ENCODE results near the gene TRIO.

The TRIO gene

DNA sequence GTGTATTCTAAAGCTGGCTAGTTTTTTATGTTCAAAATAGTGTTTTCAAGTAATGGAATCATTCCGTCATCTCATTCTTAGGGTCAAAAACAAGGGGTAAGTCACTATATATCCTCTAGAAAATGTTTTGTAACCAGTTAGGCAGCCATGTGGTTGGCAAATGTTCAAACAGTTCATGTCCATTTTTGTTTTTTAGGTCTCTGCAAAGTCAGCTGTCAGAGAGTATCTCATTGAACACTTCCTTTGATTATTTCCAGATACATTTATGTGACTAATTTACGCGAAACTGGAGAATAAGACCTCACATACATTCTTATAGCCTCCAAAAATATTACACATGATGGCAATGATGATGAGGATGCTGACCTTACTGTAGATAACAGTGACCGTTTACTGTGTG lies 50.4 kb downstream of the TRIO start:
- Histone ChIP-seq H3K9me3 (replicated peaks in 1 of 2; ENCODE audit: control insufficient read depth in 2 of 2, insufficient read depth in 1 of 2, low read depth in 1 of 2, low read length in 2 of 2) (peaks cover 0 to 5% of the 10 kb centered on the region in 2 donors), H2BK120ac (ENCODE audit: low read depth, low read length) (no peak overlapping the region), H2BK5ac (ENCODE audit: low read length) (no peak overlapping the region), H3K4me3 (ENCODE audit: low read length in 2 of 2) (no peak overlapping the region), H3K27ac (replicated peaks; ENCODE audit: low read length) (no peak overlapping the region), H3K79me1 (ENCODE audit: low read depth, low read length) (no peaks in the 10 kb centered on the region), H2BK12ac (ENCODE audit: low read length) (no peak overlapping the region), H3K18ac (ENCODE audit: low read length) (no peak overlapping the region), H3K4me2 (ENCODE audit: insufficient read depth, low read length, poor library complexity, severe bottlenecking) (no peak overlapping the region), H4K8ac (ENCODE audit: low read depth, low read length) (no peak overlapping the region), H3K23ac (ENCODE audit: low read depth, low read length, poor library complexity) (no peak overlapping the region), H3K4ac (ENCODE audit: low read length) (no peak overlapping the region), H2BK15ac (ENCODE audit: low read length) (no peak overlapping the region), H4K91ac (ENCODE audit: low read depth, low read length, poor library complexity) (no peak overlapping the region), H2AK5ac (ENCODE audit: low read depth, low read length) (no peak overlapping the region), H3K27me3 (ENCODE audit: control insufficient read depth in 3 of 3, insufficient read depth in 3 of 3, low read depth in 1 of 3, low read length in 3 of 3) (no peaks in the 10 kb centered on the region), H3K4me1 (ENCODE audit: control insufficient read depth in 2 of 2, insufficient read depth in 1 of 2, low read depth in 1 of 2, low read length in 2 of 2) (peaks cover 6 to 9% of the 10 kb centered on the region in 2 donors), H3K9ac (ENCODE audit: low read depth, low read length, poor library complexity) (no peak overlapping the region), H3K36me3 (replicated peaks in 1 of 2; ENCODE audit: control insufficient read depth in 2 of 2, insufficient read depth in 2 of 2, low read length in 2 of 2) (no peaks in the 10 kb centered on the region), H3K14ac (ENCODE audit: low read length) (no peak overlapping the region), H2AFZ (ENCODE audit: low read length) (no peak overlapping the region)
- no peak for DNase-seq (ENCODE audit: low spot score)
- WGBS, 2 donors (ENCODE audit: extremely low coverage in 2 of 2, insufficient read length in 2 of 2, insufficient replicate concordance in 1 of 2) = no CpG with 5 or more reads among the region's 4 CpGs

DNA sequence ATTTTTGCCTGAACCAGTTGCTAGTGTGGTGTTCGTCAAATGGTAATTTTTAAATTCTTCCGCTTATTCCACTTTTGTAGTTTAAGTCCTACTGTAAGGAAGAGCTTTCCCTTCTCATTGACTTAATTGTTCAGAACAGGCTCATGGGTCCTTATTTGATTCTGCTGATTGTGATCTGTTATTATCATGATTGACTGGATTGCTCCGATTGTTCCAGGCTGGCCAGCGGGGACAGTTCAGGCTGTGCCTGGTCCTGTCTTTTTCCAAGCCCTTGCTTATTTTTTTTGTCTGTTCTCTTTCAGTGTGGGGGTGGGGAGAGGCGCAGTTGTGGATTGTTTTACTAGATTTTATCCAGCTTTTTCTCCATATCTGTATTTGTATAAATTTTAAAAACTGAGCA lies 52.4 kb downstream of the TRIO start:
- no peak overlapping the region for H2BK12ac ChIP-seq (ENCODE audit: low read length)
- H3K9ac ChIP-seq (ENCODE audit: low read depth, low read length, poor library complexity) = no peak overlapping the region
- no peak overlapping the region for H2AK5ac ChIP-seq (ENCODE audit: low read depth, low read length)
- H3K4ac ChIP-seq (ENCODE audit: low read length) = no peak overlapping the region
- no peak overlapping the region for H3K4me3 ChIP-seq (ENCODE audit: low read length in 2 of 2)
- H3K23ac ChIP-seq (ENCODE audit: low read depth, low read length, poor library complexity) = no peak overlapping the region
- H2BK5ac ChIP-seq (ENCODE audit: low read length) = no peak overlapping the region
- DNase-seq (ENCODE audit: low spot score) = no peak
- peaks cover 4 to 7% of the 10 kb centered on the region in 2 donors for H3K4me1 ChIP-seq (ENCODE audit: control insufficient read depth in 2 of 2, insufficient read depth in 1 of 2, low read depth in 1 of 2, low read length in 2 of 2)
- H3K27me3 ChIP-seq (ENCODE audit: control insufficient read depth in 3 of 3, insufficient read depth in 3 of 3, low read depth in 1 of 3, low read length in 3 of 3) = no peaks in the 10 kb centered on the region
- no peak overlapping the region for H4K8ac ChIP-seq (ENCODE audit: low read depth, low read length)
- peaks cover 0 to 7% of the 10 kb centered on the region in 2 donors for H3K9me3 ChIP-seq (replicated peaks in 1 of 2; ENCODE audit: control insufficient read depth in 2 of 2, insufficient read depth in 1 of 2, low read depth in 1 of 2, low read length in 2 of 2)
- H4K91ac ChIP-seq (ENCODE audit: low read depth, low read length, poor library complexity) = no peak overlapping the region
- no peak overlapping the region for H3K27ac ChIP-seq (replicated peaks; ENCODE audit: low read length)
- H3K18ac ChIP-seq (ENCODE audit: low read length) = no peak overlapping the region
- H3K14ac ChIP-seq (ENCODE audit: low read length) = no peak overlapping the region
- H3K4me2 ChIP-seq (ENCODE audit: insufficient read depth, low read length, poor library complexity, severe bottlenecking) = no peak overlapping the region
- H3K79me1 ChIP-seq (ENCODE audit: low read depth, low read length) = peaks cover 3% of the 10 kb centered on the region
- no CpG with 5 or more reads among the region's 5 CpGs for WGBS, 2 donors (ENCODE audit: extremely low coverage in 2 of 2, insufficient read length in 2 of 2, insufficient replicate concordance in 1 of 2)
- H2AFZ ChIP-seq (ENCODE audit: low read length) = no peak overlapping the region
- no peak overlapping the region for H2BK15ac ChIP-seq (ENCODE audit: low read length)
- no peaks in the 10 kb centered on the region for H3K36me3 ChIP-seq (replicated peaks in 1 of 2; ENCODE audit: control insufficient read depth in 2 of 2, insufficient read depth in 2 of 2, low read length in 2 of 2)
- H2BK120ac ChIP-seq (ENCODE audit: low read depth, low read length) = no peak overlapping the region

DNA sequence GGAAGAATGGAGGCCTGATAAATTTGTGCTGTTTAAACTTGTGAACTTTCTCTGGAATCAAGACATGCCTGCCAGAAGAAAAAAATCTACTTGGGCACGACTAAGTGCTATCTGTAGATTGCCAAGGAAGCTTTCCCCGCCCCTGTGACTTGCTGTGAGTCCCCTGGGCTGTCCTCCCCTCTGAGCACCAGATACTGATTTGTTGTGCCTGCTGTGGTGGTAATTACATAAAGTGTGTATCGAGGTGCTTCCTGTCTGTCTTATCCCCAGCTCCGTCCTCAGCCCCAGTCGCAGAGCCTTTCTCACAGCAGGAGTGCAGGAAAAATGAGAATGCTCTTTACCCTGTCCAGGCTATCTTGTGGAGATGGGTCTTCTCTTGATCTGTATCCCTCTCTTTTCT lies 53.9 kb downstream of the TRIO start:
- no peak overlapping the region for H2BK15ac ChIP-seq (ENCODE audit: low read length)
- H3K9ac ChIP-seq (ENCODE audit: low read depth, low read length, poor library complexity) = no peak overlapping the region
- no CpG with 5 or more reads among the region's 5 CpGs for WGBS, 2 donors (ENCODE audit: extremely low coverage in 2 of 2, insufficient read length in 2 of 2, insufficient replicate concordance in 1 of 2)
- no peak overlapping the region for H3K4ac ChIP-seq (ENCODE audit: low read length)
- H3K27ac ChIP-seq (replicated peaks; ENCODE audit: low read length) = no peak overlapping the region
- no peak overlapping the region for H4K91ac ChIP-seq (ENCODE audit: low read depth, low read length, poor library complexity)
- no peak overlapping the region for H3K23ac ChIP-seq (ENCODE audit: low read depth, low read length, poor library complexity)
- H3K18ac ChIP-seq (ENCODE audit: low read length) = no peak overlapping the region
- H3K36me3 ChIP-seq (replicated peaks in 1 of 2; ENCODE audit: control insufficient read depth in 2 of 2, insufficient read depth in 2 of 2, low read length in 2 of 2) = no peaks in the 10 kb centered on the region
- no peak overlapping the region for H3K4me2 ChIP-seq (ENCODE audit: insufficient read depth, low read length, poor library complexity, severe bottlenecking)
- H3K9me3 ChIP-seq (replicated peaks in 1 of 2; ENCODE audit: control insufficient read depth in 2 of 2, insufficient read depth in 1 of 2, low read depth in 1 of 2, low read length in 2 of 2) = peaks cover 0 to 7% of the 10 kb centered on the region in 2 donors
- peaks cover 3% of the 10 kb centered on the region for H3K79me1 ChIP-seq (ENCODE audit: low read depth, low read length)
- H2AFZ ChIP-seq (ENCODE audit: low read length) = no peak overlapping the region
- H2AK5ac ChIP-seq (ENCODE audit: low read depth, low read length) = no peak overlapping the region
- H3K27me3 ChIP-seq (ENCODE audit: control insufficient read depth in 3 of 3, insufficient read depth in 3 of 3, low read depth in 1 of 3, low read length in 3 of 3) = no peaks in the 10 kb centered on the region
- peaks cover 3 to 7% of the 10 kb centered on the region in 2 donors for H3K4me1 ChIP-seq (ENCODE audit: control insufficient read depth in 2 of 2, insufficient read depth in 1 of 2, low read depth in 1 of 2, low read length in 2 of 2)
- no peak overlapping the region for H4K8ac ChIP-seq (ENCODE audit: low read depth, low read length)
- no peak overlapping the region for H2BK120ac ChIP-seq (ENCODE audit: low read depth, low read length)
- no peak overlapping the region for H2BK12ac ChIP-seq (ENCODE audit: low read length)
- no peak overlapping the region for H3K4me3 ChIP-seq (ENCODE audit: low read length in 2 of 2)
- H2BK5ac ChIP-seq (ENCODE audit: low read length) = no peak overlapping the region
- no peak overlapping the region for H3K14ac ChIP-seq (ENCODE audit: low read length)
- no peak for DNase-seq (ENCODE audit: low spot score)

DNA sequence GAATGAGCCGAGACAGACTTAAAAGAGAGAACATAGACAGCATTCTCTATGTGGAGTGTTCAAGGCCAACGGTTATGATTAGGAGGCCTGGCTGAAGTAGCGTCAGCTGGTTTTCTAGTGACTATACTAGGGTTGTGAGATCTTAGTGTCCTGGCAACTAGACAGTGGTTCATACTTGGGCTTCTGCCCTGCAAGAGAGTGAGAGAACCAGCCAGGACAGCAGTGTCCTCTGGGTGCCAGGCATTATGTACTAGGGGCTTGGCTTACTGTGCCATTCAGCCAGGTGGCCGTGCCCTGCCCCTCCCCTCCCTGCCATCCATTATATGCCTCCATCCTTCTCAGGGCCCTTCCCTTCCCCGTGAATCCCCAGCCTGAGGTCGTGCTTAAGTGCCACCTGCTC lies 56.8 kb downstream of the TRIO start:
- no peak overlapping the region for H2BK120ac ChIP-seq (ENCODE audit: low read depth, low read length)
- no peak overlapping the region for H3K4ac ChIP-seq (ENCODE audit: low read length)
- no peak for DNase-seq (ENCODE audit: low spot score)
- no peaks in the 10 kb centered on the region for H3K27me3 ChIP-seq (ENCODE audit: control insufficient read depth in 3 of 3, insufficient read depth in 3 of 3, low read depth in 1 of 3, low read length in 3 of 3)
- no peaks in the 10 kb centered on the region for H3K36me3 ChIP-seq (replicated peaks in 1 of 2; ENCODE audit: control insufficient read depth in 2 of 2, insufficient read depth in 2 of 2, low read length in 2 of 2)
- H3K14ac ChIP-seq (ENCODE audit: low read length) = no peak overlapping the region
- H4K8ac ChIP-seq (ENCODE audit: low read depth, low read length) = no peak overlapping the region
- H3K9ac ChIP-seq (ENCODE audit: low read depth, low read length, poor library complexity) = no peak overlapping the region
- no peak overlapping the region for H3K27ac ChIP-seq (replicated peaks; ENCODE audit: low read length)
- H4K91ac ChIP-seq (ENCODE audit: low read depth, low read length, poor library complexity) = no peak overlapping the region
- no CpG with 5 or more reads among the region's 6 CpGs for WGBS, 2 donors (ENCODE audit: extremely low coverage in 2 of 2, insufficient read length in 2 of 2, insufficient replicate concordance in 1 of 2)
- H2AFZ ChIP-seq (ENCODE audit: low read length) = no peak overlapping the region
- H2AK5ac ChIP-seq (ENCODE audit: low read depth, low read length) = no peak overlapping the region
- H3K9me3 ChIP-seq (replicated peaks in 1 of 2; ENCODE audit: control insufficient read depth in 2 of 2, insufficient read depth in 1 of 2, low read depth in 1 of 2, low read length in 2 of 2) = peaks cover 0 to 7% of the 10 kb centered on the region in 2 donors
- peaks cover 9% of the 10 kb centered on the region for H3K79me1 ChIP-seq (ENCODE audit: low read depth, low read length)
- H2BK12ac ChIP-seq (ENCODE audit: low read length) = no peak overlapping the region
- H2BK15ac ChIP-seq (ENCODE audit: low read length) = no peak overlapping the region
- no peak overlapping the region for H2BK5ac ChIP-seq (ENCODE audit: low read length)
- H3K4me1 ChIP-seq (ENCODE audit: control insufficient read depth in 2 of 2, insufficient read depth in 1 of 2, low read depth in 1 of 2, low read length in 2 of 2) = peaks cover 16 to 17% of the 10 kb centered on the region in 2 donors
- peak overlapping the region in 1 of 2 donors; percentile 44 for H3K4me3 ChIP-seq (ENCODE audit: low read length in 2 of 2)
- H3K4me2 ChIP-seq (ENCODE audit: insufficient read depth, low read length, poor library complexity, severe bottlenecking) = no peak overlapping the region
- no peak overlapping the region for H3K18ac ChIP-seq (ENCODE audit: low read length)
- no peak overlapping the region for H3K23ac ChIP-seq (ENCODE audit: low read depth, low read length, poor library complexity)

Data from neuronal stem cell (in vitro differentiated cells).